ENCODE data around the gene AFF3.

GRCh38 chr2:99573634-99574251 lies 568.6 kb downstream of the AFF3 start:
- no peak for TF ChIP-seq CTCF (IDR thresholded peaks at IDR 0.05 in 8 of 11, conservative IDR thresholded peaks at IDR 0.05 in 3 of 11)
- no peak for TF ChIP-seq POLR2A (IDR thresholded peaks at IDR 0.05)
- TF ChIP-seq POLR2AphosphoS5 (IDR thresholded peaks at IDR 0.05) = no peak

All from spleen (tissue), 7 donors.